Hepatocyte (in vitro differentiated cells): Measurements from ENCODE around the gene VWF.

Source experiments
- CTCF ChIP-seq: fragments of 200-600 bp; sonication (generic); IDR thresholded peaks from 2 replicates; pipeline ENCODE4 v1.5.1; 2016; ENCODE audit warnings: antibody characterized with exemption, mild to moderate bottlenecking; ENCODE audit not compliant: poor library complexity
- EZH2phosphoT487 ChIP-seq: fragments of 200-600 bp; sonication (generic); IDR thresholded peaks from one replicate; pipeline ENCODE4 v1.6.1; 2018; ENCODE audit warnings: antibody characterized with exemption, mild to moderate bottlenecking, low read depth, moderate library complexity; ENCODE audit not compliant: unreplicated experiment, severe bottlenecking

DNA sequence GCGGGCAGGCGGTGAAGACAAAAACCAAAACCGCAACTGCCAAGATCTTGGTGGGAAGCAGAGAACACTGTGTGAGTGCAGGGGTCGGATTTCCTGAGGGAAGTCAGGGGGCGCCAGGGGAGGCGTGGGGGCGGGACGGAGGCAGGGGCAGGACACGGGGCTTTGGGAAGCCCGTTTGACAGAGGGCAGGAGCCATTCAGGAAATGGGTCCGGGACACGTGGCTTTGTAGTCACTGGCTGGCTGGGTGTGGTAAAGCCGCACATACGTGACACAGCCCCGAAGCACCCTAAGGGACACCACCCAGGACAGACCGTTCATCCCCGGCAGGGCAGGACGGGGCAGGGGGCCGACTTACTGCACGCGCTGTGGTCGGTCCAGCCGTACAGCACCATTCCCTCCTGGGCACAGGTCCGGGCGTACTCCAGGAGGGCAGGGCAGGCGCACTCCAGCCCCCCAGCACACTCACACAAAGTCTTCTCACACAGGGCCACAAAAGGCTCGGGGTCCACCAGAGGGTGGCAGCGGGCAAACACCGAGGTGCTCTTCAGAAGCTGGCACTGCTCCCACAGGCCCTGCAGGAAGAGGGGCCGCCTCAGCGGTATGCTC lies 49.4 kb downstream of the VWF start:
- no peak for TF ChIP-seq CTCF
- TF ChIP-seq EZH2phosphoT487 = no peak
